K562 (cell line): Measurements from ENCODE around the gene BDNF. TPM values are rescaled to one million over a fixed set of nuclear protein-coding genes. Genes with fewer than 3 reads are reported as not detected.

Source experiments
- ATAC-seq: fragments of 200-7000 bp; cut with Tn5 transposase; 3 replicates; pipeline ENCODE4 v1.9.1; 2020; ENCODE audit warnings: moderate library complexity
- BruUV-seq: library from RNA; stranded (reverse); fragments of 400-500 nt; replicated peaks from 2 replicates; lab custom pipeline; 2021; lab: Mats Ljungman, UMichigan
- CTCF ChIA-PET: fragments of 300-600 bp; formaldehyde crosslinking; extraction: SDS; loops from one replicate; lab custom pipeline; 2021; ENCODE audit warnings: low intra/inter-chr PET ratio; lab: Yijun Ruan, JAX
- POLR2A ChIA-PET: fragments of 300-600, 350-650 bp; sonication (Branson Sonifier 250); formaldehyde crosslinking; extraction: SDS; loops from one replicate; lab custom pipeline; 2021; ENCODE audit warnings: antibody characterized with exemption, inconsistent platforms; lab: Yijun Ruan, JAX
- DNase-seq, 4 experiments: peaks; one replicate each; pipeline versions ENCODE4 v3.0.0 to v3.0.0-alpha.2; 2011 to 2018; ENCODE audit warnings: low spot score in 3 of 4, mixed read lengths in 3 of 4; ENCODE audit errors: extremely low read depth in 1 of 4
- FAIRE-seq: peaks from 2 replicates; lab custom pipeline; 2011; peaks lifted over from hg19 to GRCh38; lab: Jason Lieb, UNC
- H2AFZ ChIP-seq: 2 replicates; pipeline ENCODE4 v1.6.0; 2011; ENCODE audit warnings: low read depth, low read length, control low read depth, inconsistent platforms
- H3K27ac ChIP-seq: fragments of 200-600 bp; 3 replicates; pipeline ENCODE4 v1.8.0; 2011; ENCODE audit warnings: low read depth, mild to moderate bottlenecking, control low read depth, inconsistent platforms, low read length, moderate library complexity, mixed read lengths; ENCODE audit errors: extremely low read depth
- H3K27me3 ChIP-seq, 2 experiments: fragments of 300-600 bp in 1 of 2; 2 replicates in 1 of 2; 3 replicates in 1 of 2; pipeline versions ENCODE4 v1.6.0 to v1.8.0; 2011; ENCODE audit warnings: inconsistent platforms in 2 of 2, low read length in 2 of 2, mild to moderate bottlenecking in 1 of 2, mixed read lengths in 1 of 2, moderate library complexity in 1 of 2; ENCODE audit not compliant: control insufficient read depth in 2 of 2, insufficient read depth in 2 of 2
- H3K36me3 ChIP-seq: fragments of 300-600 bp; 3 replicates; pipeline ENCODE4 v1.8.0; 2011; ENCODE audit warnings: mild to moderate bottlenecking, low read length, inconsistent platforms; ENCODE audit not compliant: control insufficient read depth, insufficient read depth
- H3K4me1 ChIP-seq, 2 experiments: fragments of 200-600 bp in 1 of 2; replicated peaks in 1 of 2; 2 replicates in 1 of 2; 3 replicates in 1 of 2; pipeline versions ENCODE4 v1.5.1 to v1.8.0; 2011; ENCODE audit warnings: inconsistent platforms in 2 of 2, low read length in 2 of 2, mild to moderate bottlenecking in 1 of 2, mixed read lengths in 1 of 2, moderate library complexity in 1 of 2; ENCODE audit not compliant: control insufficient read depth in 2 of 2, insufficient read depth in 2 of 2
- H3K4me2 ChIP-seq: 2 replicates; pipeline ENCODE4 v1.6.1; 2011; ENCODE audit warnings: low read length, control low read depth, inconsistent platforms, mixed read lengths; ENCODE audit not compliant: insufficient read depth
- H3K4me3 ChIP-seq: fragments of 200-600 bp; sonication (generic), shearing (Covaris generic); 2 replicates; pipeline ENCODE4 v1.5.1; 2016; ENCODE audit warnings: control low read depth, inconsistent platforms
- H3K79me2 ChIP-seq: fragments of 200-600 bp; 3 replicates; pipeline ENCODE4 v1.8.0; 2011; ENCODE audit warnings: low read length, inconsistent platforms; ENCODE audit not compliant: control insufficient read depth, insufficient read depth
- H3K9ac ChIP-seq, 2 experiments: 2 replicates each; pipeline versions ENCODE4 v1.6.0 to v1.6.1; 2011; ENCODE audit warnings: low read depth in 2 of 2, low read length in 2 of 2, control low read depth in 1 of 2, inconsistent platforms in 1 of 2, mild to moderate bottlenecking in 1 of 2, mixed read lengths in 1 of 2; ENCODE audit not compliant: insufficient read depth in 1 of 2
- H3K9me1 ChIP-seq: one replicate; pipeline ENCODE4 v1.6.0; 2011; ENCODE audit warnings: inconsistent platforms, mild to moderate bottlenecking, low read length, moderate library complexity; ENCODE audit not compliant: control insufficient read depth, insufficient read depth
- H3K9me3 ChIP-seq: replicated peaks from 2 replicates; pipeline ENCODE4 v1.5.1; 2011; ENCODE audit warnings: low read depth, low read length, inconsistent platforms; ENCODE audit not compliant: control insufficient read depth, insufficient read depth
- H4K20me1 ChIP-seq: replicated peaks from 2 replicates; pipeline ENCODE4 v1.6.1; 2011; ENCODE audit warnings: low read length, inconsistent platforms, mixed read lengths; ENCODE audit not compliant: control insufficient read depth, insufficient read depth
- FUS ChIP-seq: fragments of 200-400 bp; formaldehyde crosslinking; optimal IDR thresholded peaks from 2 replicates; pipeline ENCODE3; 2017; ENCODE audit warnings: low read depth, low read length
- PHB2 ChIP-seq: fragments of 450-650 bp; IDR thresholded peaks from 2 replicates; pipeline ENCODE4 v1.6.1; 2017; ENCODE audit warnings: low read depth
- RNF2 ChIP-seq: sonication (generic); IDR thresholded peaks from 2 replicates; pipeline ENCODE4 v1.6.1; 2016
- RUNX1 ChIP-seq: sonication (generic); IDR thresholded peaks from 2 replicates; pipeline ENCODE4 v1.6.1; 2016; ENCODE audit warnings: antibody characterized with exemption, low read depth
- ZNF212 ChIP-seq: fragments of 450-650 bp; formaldehyde crosslinking; IDR thresholded peaks from 2 replicates; pipeline ENCODE4 v1.4.0; 2020; ENCODE audit warnings: mild to moderate bottlenecking
- ZNF3 ChIP-seq: fragments of 250-450 bp; sonication (Bioruptor Pico); IDR thresholded peaks from 2 replicates; pipeline ENCODE4 v1.5.0; 2021; ENCODE audit warnings: mild to moderate bottlenecking, moderate library complexity
- ZNF347 ChIP-seq: fragments of 450-650 bp; formaldehyde crosslinking; IDR thresholded peaks from 2 replicates; pipeline ENCODE4 v1.4.0; 2020; ENCODE audit warnings: low read depth, mild to moderate bottlenecking, moderate library complexity
- WGBS: fragments of 100-300 bp; shearing (Covaris generic); methylation state at CpG from one replicate; pipeline ENCODE4 v1.1.6; 2016; ENCODE audit warnings: low coverage, mixed read lengths; ENCODE audit not compliant: insufficient coverage; ENCODE audit errors: missing lambda C conversion rate; 5-methylcytosine and 5-hydroxymethylcytosine counted together
- in situ Hi-C: fragments of 300-500 bp; cut with MboI; formaldehyde crosslinking; loops from 4 replicates; pipeline ENCODE4 v1.15.0; 2018; ENCODE audit warnings: inconsistent platforms, mixed read lengths
- intact Hi-C: fragments of 100-400 bp; cut with micrococcal nuclease; formaldehyde crosslinking; loops from 2 replicates; pipeline ENCODE4 v1.14.2; 2022
- polyA plus RNA-seq, 8 experiments: library from polyadenylated mRNA; depleted of rRNA in 4 of 8; stranded (reverse) in 5 of 8; unstranded in 3 of 8; fragments of >200 nt; fragmentation: Nextera tagmentation in 2 of 8; fragmentation: Illumina TruSeq in 1 of 8; extraction: Ambion mirVana in 2 of 8; extraction: Trizol in 1 of 8; gene quantifications; 2 replicates each; pipeline versions ENCODE4 v1.2.1 to v1.2.3, GENCODE V29; 2011 to 2014; ENCODE audit warnings: inconsistent platforms in 1 of 8, missing spikeins in 1 of 8
- total RNA-seq, 7 experiments: library from RNA; depleted of rRNA in 6 of 7; stranded (reverse); fragments of >200 nt in 6 of 7; fragmentation: Illumina TruSeq in 2 of 7; extraction: Trizol in 2 of 7; gene quantifications; 2 replicates each; pipeline versions ENCODE4 v1.2.1 to v1.2.3, GENCODE V29; 2011 to 2021; ENCODE audit warnings: low replicate concordance in 1 of 7
- TF ChIP-seq, protein P1 (sequence below): fragments of 250-450 bp; sonication (Bioruptor Pico); IDR thresholded peaks from 2 replicates; pipeline ENCODE4 v1.9.0; 2021; ENCODE audit warnings: mild to moderate bottlenecking, inconsistent platforms
- TF ChIP-seq, protein P2 (sequence below): fragments of 200-800 bp; sonication (Bioruptor generic); IDR thresholded peaks from 2 replicates; pipeline ENCODE4 v1.6.1; 2016; ENCODE audit warnings: missing genetic modification characterization, missing compliant biosample characterization
- TF ChIP-seq, protein P3 (sequence below): fragments of 450-650 bp; IDR thresholded peaks from 2 replicates; pipeline ENCODE4 v1.6.1; 2017; ENCODE audit warnings: antibody characterized with exemption

The BDNF gene
- total and polyA plus RNA-seq, 9 of the 15 experiments (the other 6 are each of a cell fraction or from before 2014, with no cell fraction given) = 0.04 TPM; not detected in 8

DNA sequence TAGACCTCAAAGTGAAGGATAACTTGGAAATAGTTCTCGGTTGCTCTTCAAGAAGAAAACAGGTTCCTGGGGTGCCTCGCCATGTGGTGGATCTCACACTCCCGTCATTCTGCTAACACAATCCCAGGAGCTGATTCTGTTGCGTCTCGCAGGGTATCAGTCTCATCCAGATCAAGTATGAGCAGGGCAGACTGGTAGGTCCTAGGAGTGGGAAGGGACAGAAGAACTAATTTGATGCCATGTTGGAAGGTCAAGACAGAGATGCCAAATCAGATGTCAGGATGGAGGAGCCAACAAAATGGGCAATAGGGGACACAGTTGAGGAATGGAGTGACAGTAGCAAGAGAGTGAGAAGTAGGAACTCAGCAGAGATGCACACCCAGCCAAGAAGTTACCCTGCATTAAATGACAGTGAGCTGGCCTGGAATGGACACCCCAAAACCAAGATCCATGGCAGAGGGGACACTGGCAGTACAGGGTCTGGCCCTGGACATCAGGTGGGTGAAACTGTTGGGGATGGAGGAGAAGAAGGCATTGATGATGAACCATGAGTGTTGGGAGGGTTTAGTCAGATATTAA, 76.2 kb downstream of the BDNF start:
- no peaks in the 10 kb centered on the region for H3K9me3 ChIP-seq

More for the DNA sequence above, 76.2 kb downstream of the BDNF start:
- H2AFZ ChIP-seq = no peak overlapping the region
- no peak overlapping the region for H3K4me2 ChIP-seq
- no peak for FAIRE-seq
- H3K4me1 ChIP-seq = no peaks in the 10 kb centered on the region
- H3K27ac ChIP-seq = no peak overlapping the region
- H3K9ac ChIP-seq = no peak overlapping the region
- ChIA-PET CTCF (no interaction called here), POLR2A (no interaction called here)
- 1% methylated on average over 5 of the region's 5 CpGs for WGBS
- intact Hi-C loops (no loop called here), in situ Hi-C loops (no loop called here)
- H4K20me1 ChIP-seq = no peaks in the 10 kb centered on the region
- H3K9me1 ChIP-seq = no peaks in the 10 kb centered on the region
- TF ChIP-seq, protein P1, sequence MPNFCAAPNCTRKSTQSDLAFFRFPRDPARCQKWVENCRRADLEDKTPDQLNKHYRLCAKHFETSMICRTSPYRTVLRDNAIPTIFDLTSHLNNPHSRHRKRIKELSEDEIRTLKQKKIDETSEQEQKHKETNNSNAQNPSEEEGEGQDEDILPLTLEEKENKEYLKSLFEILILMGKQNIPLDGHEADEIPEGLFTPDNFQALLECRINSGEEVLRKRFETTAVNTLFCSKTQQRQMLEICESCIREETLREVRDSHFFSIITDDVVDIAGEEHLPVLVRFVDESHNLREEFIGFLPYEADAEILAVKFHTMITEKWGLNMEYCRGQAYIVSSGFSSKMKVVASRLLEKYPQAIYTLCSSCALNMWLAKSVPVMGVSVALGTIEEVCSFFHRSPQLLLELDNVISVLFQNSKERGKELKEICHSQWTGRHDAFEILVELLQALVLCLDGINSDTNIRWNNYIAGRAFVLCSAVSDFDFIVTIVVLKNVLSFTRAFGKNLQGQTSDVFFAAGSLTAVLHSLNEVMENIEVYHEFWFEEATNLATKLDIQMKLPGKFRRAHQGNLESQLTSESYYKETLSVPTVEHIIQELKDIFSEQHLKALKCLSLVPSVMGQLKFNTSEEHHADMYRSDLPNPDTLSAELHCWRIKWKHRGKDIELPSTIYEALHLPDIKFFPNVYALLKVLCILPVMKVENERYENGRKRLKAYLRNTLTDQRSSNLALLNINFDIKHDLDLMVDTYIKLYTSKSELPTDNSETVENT (CRISPR knock-in tag) = no peak
- TF ChIP-seq ZNF3 (CRISPR knock-in tag) (no peak), FUS (no peak), ZNF212 (CRISPR knock-in tag) (no peak), RUNX1 (no peak), ZNF347 (CRISPR knock-in tag) (no peak), RNF2 (no peak), PHB2 (no peak)
- TF ChIP-seq, protein P2, sequence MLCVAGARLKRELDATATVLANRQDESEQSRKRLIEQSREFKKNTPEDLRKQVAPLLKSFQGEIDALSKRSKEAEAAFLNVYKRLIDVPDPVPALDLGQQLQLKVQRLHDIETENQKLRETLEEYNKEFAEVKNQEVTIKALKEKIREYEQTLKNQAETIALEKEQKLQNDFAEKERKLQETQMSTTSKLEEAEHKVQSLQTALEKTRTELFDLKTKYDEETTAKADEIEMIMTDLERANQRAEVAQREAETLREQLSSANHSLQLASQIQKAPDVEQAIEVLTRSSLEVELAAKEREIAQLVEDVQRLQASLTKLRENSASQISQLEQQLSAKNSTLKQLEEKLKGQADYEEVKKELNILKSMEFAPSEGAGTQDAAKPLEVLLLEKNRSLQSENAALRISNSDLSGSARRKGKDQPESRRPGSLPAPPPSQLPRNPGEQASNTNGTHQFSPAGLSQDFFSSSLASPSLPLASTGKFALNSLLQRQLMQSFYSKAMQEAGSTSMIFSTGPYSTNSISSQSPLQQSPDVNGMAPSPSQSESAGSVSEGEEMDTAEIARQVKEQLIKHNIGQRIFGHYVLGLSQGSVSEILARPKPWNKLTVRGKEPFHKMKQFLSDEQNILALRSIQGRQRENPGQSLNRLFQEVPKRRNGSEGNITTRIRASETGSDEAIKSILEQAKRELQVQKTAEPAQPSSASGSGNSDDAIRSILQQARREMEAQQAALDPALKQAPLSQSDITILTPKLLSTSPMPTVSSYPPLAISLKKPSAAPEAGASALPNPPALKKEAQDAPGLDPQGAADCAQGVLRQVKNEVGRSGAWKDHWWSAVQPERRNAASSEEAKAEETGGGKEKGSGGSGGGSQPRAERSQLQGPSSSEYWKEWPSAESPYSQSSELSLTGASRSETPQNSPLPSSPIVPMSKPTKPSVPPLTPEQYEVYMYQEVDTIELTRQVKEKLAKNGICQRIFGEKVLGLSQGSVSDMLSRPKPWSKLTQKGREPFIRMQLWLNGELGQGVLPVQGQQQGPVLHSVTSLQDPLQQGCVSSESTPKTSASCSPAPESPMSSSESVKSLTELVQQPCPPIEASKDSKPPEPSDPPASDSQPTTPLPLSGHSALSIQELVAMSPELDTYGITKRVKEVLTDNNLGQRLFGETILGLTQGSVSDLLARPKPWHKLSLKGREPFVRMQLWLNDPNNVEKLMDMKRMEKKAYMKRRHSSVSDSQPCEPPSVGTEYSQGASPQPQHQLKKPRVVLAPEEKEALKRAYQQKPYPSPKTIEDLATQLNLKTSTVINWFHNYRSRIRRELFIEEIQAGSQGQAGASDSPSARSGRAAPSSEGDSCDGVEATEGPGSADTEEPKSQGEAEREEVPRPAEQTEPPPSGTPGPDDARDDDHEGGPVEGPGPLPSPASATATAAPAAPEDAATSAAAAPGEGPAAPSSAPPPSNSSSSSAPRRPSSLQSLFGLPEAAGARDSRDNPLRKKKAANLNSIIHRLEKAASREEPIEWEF (CRISPR knock-in tag) = no peak
- TF ChIP-seq, protein P3, sequence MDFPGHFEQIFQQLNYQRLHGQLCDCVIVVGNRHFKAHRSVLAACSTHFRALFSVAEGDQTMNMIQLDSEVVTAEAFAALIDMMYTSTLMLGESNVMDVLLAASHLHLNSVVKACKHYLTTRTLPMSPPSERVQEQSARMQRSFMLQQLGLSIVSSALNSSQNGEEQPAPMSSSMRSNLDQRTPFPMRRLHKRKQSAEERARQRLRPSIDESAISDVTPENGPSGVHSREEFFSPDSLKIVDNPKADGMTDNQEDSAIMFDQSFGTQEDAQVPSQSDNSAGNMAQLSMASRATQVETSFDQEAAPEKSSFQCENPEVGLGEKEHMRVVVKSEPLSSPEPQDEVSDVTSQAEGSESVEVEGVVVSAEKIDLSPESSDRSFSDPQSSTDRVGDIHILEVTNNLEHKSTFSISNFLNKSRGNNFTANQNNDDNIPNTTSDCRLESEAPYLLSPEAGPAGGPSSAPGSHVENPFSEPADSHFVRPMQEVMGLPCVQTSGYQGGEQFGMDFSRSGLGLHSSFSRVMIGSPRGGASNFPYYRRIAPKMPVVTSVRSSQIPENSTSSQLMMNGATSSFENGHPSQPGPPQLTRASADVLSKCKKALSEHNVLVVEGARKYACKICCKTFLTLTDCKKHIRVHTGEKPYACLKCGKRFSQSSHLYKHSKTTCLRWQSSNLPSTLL = no peak
- no TSS peak for BruUV-seq
- no peaks in the 10 kb centered on the region for H3K79me2 ChIP-seq
- DNase-seq = no peak
- no peak for ATAC-seq
- no peaks in the 10 kb centered on the region for H3K36me3 ChIP-seq
- H3K4me3 ChIP-seq = no peak overlapping the region
- H3K27me3 ChIP-seq = no peaks in the 10 kb centered on the region
